K562 (cell line): ENCODE results near the gene DEDD. TPM values are rescaled to one million over a fixed set of nuclear protein-coding genes. Genes with fewer than 3 reads are reported as not detected.

Experiments used
- ETS1 ChIP-seq: conservative IDR thresholded peaks from 2 replicates; pipeline ENCODE4 v1.6.1; 2011; ENCODE audit warnings: low read depth, mild to moderate bottlenecking, low read length; ENCODE audit not compliant: control insufficient read depth
- EZH2 ChIP-seq: IDR thresholded peaks from 2 replicates; pipeline ENCODE4 v1.6.1; 2012; ENCODE audit warnings: low read depth, mild to moderate bottlenecking, inconsistent platforms, low read length, borderline replicate concordance
- HDAC3 ChIP-seq: fragments of 450-650 bp; IDR thresholded peaks from 2 replicates; pipeline ENCODE4 v1.6.1; 2018; ENCODE audit warnings: borderline replicate concordance, mild to moderate bottlenecking, moderate library complexity; ENCODE audit not compliant: partially characterized antibody
- HIVEP1 ChIP-seq: fragments of 250-450 bp; sonication (Bioruptor Pico); IDR thresholded peaks from 2 replicates; pipeline ENCODE4 v1.4.0; 2020; ENCODE audit warnings: mild to moderate bottlenecking
- JUND ChIP-seq, 2 experiments: IDR thresholded peaks; 2 replicates in 1 of 2; 3 replicates in 1 of 2; pipeline ENCODE4 v1.6.1; 2011; ENCODE audit warnings: borderline replicate concordance in 2 of 2, low read depth in 2 of 2, low read length in 2 of 2, improper control_type of control experiment in 1 of 2, missing biosample characterization in 1 of 2, missing genetic modification characterization in 1 of 2, missing genetic modification reagents in 1 of 2
- MYNN ChIP-seq, 2 experiments: sonication (generic); formaldehyde crosslinking in 1 of 2; IDR thresholded peaks; 2 replicates each; pipeline versions ENCODE4 v1.5.0 to v1.6.1; 2016 to 2020; ENCODE audit warnings: antibody characterized with exemption in 1 of 2, missing genetic modification reagents in 1 of 2
- NEUROD1 ChIP-seq: fragments of 150-350 bp; IDR thresholded peaks from 2 replicates; pipeline ENCODE4 v1.6.1; 2014; ENCODE audit warnings: borderline replicate concordance, low read length, low read depth; ENCODE audit not compliant: partially characterized antibody
- NFYB ChIP-seq: IDR thresholded peaks from 2 replicates; pipeline ENCODE4 v1.6.1; 2011; ENCODE audit warnings: mild to moderate bottlenecking, moderate library complexity; ENCODE audit not compliant: insufficient read length; ENCODE audit errors: extremely low read depth
- POLR2A ChIP-seq: fragments of 450-650 bp; conservative IDR thresholded peaks from 2 replicates; pipeline ENCODE4 v1.6.1; 2016
- SMAD4 ChIP-seq: fragments of 250-450 bp; sonication (Bioruptor Pico); conservative IDR thresholded peaks from 2 replicates; pipeline ENCODE4 v1.8.0; 2021; ENCODE audit warnings: inconsistent platforms, mild to moderate bottlenecking, moderate library complexity
- TCF15 ChIP-seq: fragments of 250-450 bp; sonication (Bioruptor Pico); IDR thresholded peaks from 2 replicates; pipeline ENCODE4 v1.8.0; 2022; ENCODE audit warnings: moderate library complexity, mild to moderate bottlenecking, inconsistent platforms
- ZBTB9 ChIP-seq: fragments of 450-650 bp; formaldehyde crosslinking; IDR thresholded peaks from 2 replicates; pipeline ENCODE4 v1.4.0; 2020; ENCODE audit warnings: mild to moderate bottlenecking, moderate library complexity
- ZEB2 ChIP-seq: fragments of 450-650 bp; IDR thresholded peaks from 2 replicates; pipeline ENCODE4 v1.6.1; 2016
- ZNF274 ChIP-seq: IDR thresholded peaks from 2 replicates; pipeline ENCODE4 v1.6.1; 2011; ENCODE audit warnings: low read depth, mild to moderate bottlenecking, low read length, moderate library complexity, borderline replicate concordance
- ZNF41 ChIP-seq: fragments of 250-450 bp; sonication (Bioruptor Pico); conservative IDR thresholded peaks from 2 replicates; pipeline ENCODE4 v1.4.0; 2020; ENCODE audit warnings: mild to moderate bottlenecking
- polyA plus RNA-seq, 8 experiments: library from polyadenylated mRNA; depleted of rRNA in 4 of 8; stranded (reverse) in 5 of 8; unstranded in 3 of 8; fragments of >200 nt; fragmentation: Nextera tagmentation in 2 of 8; fragmentation: Illumina TruSeq in 1 of 8; extraction: Ambion mirVana in 2 of 8; extraction: Trizol in 1 of 8; gene quantifications; 2 replicates each; pipeline versions ENCODE4 v1.2.1 to v1.2.3, GENCODE V29; 2011 to 2014; ENCODE audit warnings: inconsistent platforms in 1 of 8, missing spikeins in 1 of 8
- total RNA-seq, 7 experiments: library from RNA; depleted of rRNA in 6 of 7; stranded (reverse); fragments of >200 nt in 6 of 7; fragmentation: Illumina TruSeq in 2 of 7; extraction: Trizol in 2 of 7; gene quantifications; 2 replicates each; pipeline versions ENCODE4 v1.2.1 to v1.2.3, GENCODE V29; 2011 to 2021; ENCODE audit warnings: low replicate concordance in 1 of 7
- TF ChIP-seq, protein P1 (sequence below): fragments of 250-450 bp; sonication (Bioruptor Pico); IDR thresholded peaks from 2 replicates; pipeline ENCODE4 v1.4.0; 2020; ENCODE audit warnings: mild to moderate bottlenecking
- TF ChIP-seq, protein P2 (sequence below), 2 experiments: fragments of 150-350 bp in 1 of 2; IDR thresholded peaks; 2 replicates each; pipeline ENCODE4 v1.6.1; 2012 to 2016; ENCODE audit warnings: low read depth in 2 of 2, low read length in 2 of 2, mild to moderate bottlenecking in 1 of 2, moderate library complexity in 1 of 2

The DEDD gene
- total and polyA plus RNA-seq, 9 of the 15 experiments (the other 6 are each of a cell fraction or from before 2014, with no cell fraction given) = 11.6 to 41.0 (median 16.8) TPM

DNA sequence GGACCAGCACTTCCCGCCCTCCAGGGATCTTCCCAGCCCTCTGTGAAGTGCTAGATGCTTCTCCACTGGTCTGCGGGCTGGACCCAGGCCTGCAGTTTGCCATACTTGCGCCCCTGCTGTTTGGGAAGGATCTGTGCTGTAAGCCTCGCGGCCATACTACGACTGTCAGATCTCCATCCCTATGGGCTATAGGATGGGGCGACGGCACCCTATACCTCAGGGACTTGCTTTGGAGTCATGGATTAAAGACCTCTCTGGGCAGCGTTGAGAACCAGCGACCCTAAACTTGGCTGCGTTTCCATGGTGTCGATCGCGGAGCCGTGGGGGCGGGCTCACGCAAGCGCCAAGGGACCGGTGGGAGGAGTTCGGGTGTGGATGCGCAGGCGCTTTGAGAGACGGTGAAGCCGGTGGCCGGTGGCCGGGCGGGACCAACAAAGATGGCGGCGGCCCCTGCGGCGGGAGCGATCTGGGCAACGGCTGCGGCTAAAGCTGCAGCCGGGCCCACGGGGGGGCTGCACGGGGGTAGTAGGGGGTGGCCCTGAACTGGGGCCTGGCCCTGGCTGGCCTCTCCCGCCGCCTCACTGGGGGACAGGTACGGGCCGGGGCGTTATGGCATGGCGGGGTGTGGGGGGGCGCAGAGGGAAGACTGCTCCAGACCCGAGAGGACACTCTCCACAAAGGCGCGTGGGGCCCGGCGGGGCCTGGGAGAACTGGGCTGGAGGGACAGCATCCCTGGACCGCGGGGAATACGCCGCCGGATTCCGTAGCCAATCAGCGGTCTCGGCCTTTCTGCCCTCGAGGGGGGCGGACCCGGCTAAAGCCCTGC is 26.8 kb upstream of the DEDD start, which contains the start of gene USP21 (continued):
- TF ChIP-seq, protein P1, sequence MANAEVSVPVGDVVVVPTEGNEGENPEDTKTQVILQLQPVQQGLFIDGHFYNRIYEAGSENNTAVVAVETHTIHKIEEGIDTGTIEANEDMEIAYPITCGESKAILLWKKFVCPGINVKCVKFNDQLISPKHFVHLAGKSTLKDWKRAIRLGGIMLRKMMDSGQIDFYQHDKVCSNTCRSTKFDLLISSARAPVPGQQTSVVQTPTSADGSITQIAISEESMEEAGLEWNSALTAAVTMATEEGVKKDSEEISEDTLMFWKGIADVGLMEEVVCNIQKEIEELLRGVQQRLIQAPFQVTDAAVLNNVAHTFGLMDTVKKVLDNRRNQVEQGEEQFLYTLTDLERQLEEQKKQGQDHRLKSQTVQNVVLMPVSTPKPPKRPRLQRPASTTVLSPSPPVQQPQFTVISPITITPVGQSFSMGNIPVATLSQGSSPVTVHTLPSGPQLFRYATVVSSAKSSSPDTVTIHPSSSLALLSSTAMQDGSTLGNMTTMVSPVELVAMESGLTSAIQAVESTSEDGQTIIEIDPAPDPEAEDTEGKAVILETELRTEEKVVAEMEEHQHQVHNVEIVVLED (CRISPR knock-in tag) = peak; percentile 34; the same call in 1 of the 2 replicates
- TF ChIP-seq ZEB2 = no peak
- peak; percentile 85 for TF ChIP-seq NFYB
- no peak for TF ChIP-seq SMAD4 (CRISPR knock-in tag)
- TF ChIP-seq, protein P2, sequence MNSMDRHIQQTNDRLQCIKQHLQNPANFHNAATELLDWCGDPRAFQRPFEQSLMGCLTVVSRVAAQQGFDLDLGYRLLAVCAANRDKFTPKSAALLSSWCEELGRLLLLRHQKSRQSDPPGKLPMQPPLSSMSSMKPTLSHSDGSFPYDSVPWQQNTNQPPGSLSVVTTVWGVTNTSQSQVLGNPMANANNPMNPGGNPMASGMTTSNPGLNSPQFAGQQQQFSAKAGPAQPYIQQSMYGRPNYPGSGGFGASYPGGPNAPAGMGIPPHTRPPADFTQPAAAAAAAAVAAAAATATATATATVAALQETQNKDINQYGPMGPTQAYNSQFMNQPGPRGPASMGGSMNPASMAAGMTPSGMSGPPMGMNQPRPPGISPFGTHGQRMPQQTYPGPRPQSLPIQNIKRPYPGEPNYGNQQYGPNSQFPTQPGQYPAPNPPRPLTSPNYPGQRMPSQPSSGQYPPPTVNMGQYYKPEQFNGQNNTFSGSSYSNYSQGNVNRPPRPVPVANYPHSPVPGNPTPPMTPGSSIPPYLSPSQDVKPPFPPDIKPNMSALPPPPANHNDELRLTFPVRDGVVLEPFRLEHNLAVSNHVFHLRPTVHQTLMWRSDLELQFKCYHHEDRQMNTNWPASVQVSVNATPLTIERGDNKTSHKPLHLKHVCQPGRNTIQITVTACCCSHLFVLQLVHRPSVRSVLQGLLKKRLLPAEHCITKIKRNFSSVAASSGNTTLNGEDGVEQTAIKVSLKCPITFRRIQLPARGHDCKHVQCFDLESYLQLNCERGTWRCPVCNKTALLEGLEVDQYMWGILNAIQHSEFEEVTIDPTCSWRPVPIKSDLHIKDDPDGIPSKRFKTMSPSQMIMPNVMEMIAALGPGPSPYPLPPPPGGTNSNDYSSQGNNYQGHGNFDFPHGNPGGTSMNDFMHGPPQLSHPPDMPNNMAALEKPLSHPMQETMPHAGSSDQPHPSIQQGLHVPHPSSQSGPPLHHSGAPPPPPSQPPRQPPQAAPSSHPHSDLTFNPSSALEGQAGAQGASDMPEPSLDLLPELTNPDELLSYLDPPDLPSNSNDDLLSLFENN (IDR thresholded peaks at IDR 0.05; ENCODE audit: low read depth in 2 of 2, low read length in 2 of 2) = peak in 1 of 2 experiments; percentile 49; a peak in 1 of 4 replicates
- no peak for TF ChIP-seq TCF15 (CRISPR knock-in tag)
- no peak for TF ChIP-seq ETS1
- peak; percentile 80 for TF ChIP-seq POLR2A
- 0 out of 2 replicates have a peak, but pooled peaks have one; percentile 14 for TF ChIP-seq ZBTB9
- TF ChIP-seq ZNF41 (CRISPR knock-in tag) = no peak
- TF ChIP-seq JUND (IDR thresholded peaks at IDR 0.05; ENCODE audit: borderline replicate concordance, low read depth, low read length) = no peak
- TF ChIP-seq JUND (tag; IDR thresholded peaks at IDR 0.05; ENCODE audit: borderline replicate concordance, low read depth, low read length) = no peak
- TF ChIP-seq ZNF274 = no peak
- no peak for TF ChIP-seq HIVEP1 (CRISPR knock-in tag)
- peak; percentile 4; the same call in 1 of the 2 replicates for TF ChIP-seq MYNN (IDR thresholded peaks at IDR 0.05)
- no peak for TF ChIP-seq MYNN (CRISPR knock-in tag; IDR thresholded peaks at IDR 0.05)
- TF ChIP-seq NEUROD1 = no peak
- no peak for TF ChIP-seq EZH2
- no peak for TF ChIP-seq HDAC3
